ENCODE results near the gene ERC1.

ERC1 gene

GRCh38 chr12:1058423-1058822, 67.4 kb downstream of the ERC1 start:
- Histone ChIP-seq H3K9me3 (ENCODE audit: control insufficient read depth, low read depth, low read length) (peaks cover 14% of the 10 kb centered on the region), H3K27ac (ENCODE audit: low read length) (no peak overlapping the region), H3K9ac (ENCODE audit: low read length) (no peak overlapping the region), H3K27me3 (ENCODE audit: control insufficient read depth, insufficient read depth, low read length) (no peaks in the 10 kb centered on the region), H3K4me1 (ENCODE audit: control insufficient read depth, low read depth, low read length) (peaks cover 35% of the 10 kb centered on the region), H3K36me3 (ENCODE audit: control insufficient read depth, low read depth, low read length) (no peaks in the 10 kb centered on the region), H3K4me3 (ENCODE audit: low read length) (no peak overlapping the region)

GRCh38 chr12:1059162-1059561, 68.1 kb downstream of the ERC1 start:
- Histone ChIP-seq H3K4me3 (ENCODE audit: low read length) (no peak overlapping the region), H3K27ac (ENCODE audit: low read length) (no peak overlapping the region), H3K9ac (ENCODE audit: low read length) (no peak overlapping the region), H3K27me3 (ENCODE audit: control insufficient read depth, insufficient read depth, low read length) (no peaks in the 10 kb centered on the region), H3K9me3 (ENCODE audit: control insufficient read depth, low read depth, low read length) (peaks cover 14% of the 10 kb centered on the region), H3K4me1 (ENCODE audit: control insufficient read depth, low read depth, low read length) (peaks cover 27% of the 10 kb centered on the region), H3K36me3 (ENCODE audit: control insufficient read depth, low read depth, low read length) (no peaks in the 10 kb centered on the region)

GRCh38 chr12:1063852-1064251, 72.8 kb downstream of the ERC1 start:
- H3K27ac ChIP-seq (ENCODE audit: low read length) = no peak overlapping the region

GRCh38 chr12:1064317-1064716, 73.3 kb downstream of the ERC1 start:
- Histone ChIP-seq H3K36me3 (ENCODE audit: control insufficient read depth, low read depth, low read length) (no peaks in the 10 kb centered on the region), H3K9ac (ENCODE audit: low read length) (no peak overlapping the region), H3K27me3 (ENCODE audit: control insufficient read depth, insufficient read depth, low read length) (no peaks in the 10 kb centered on the region), H3K27ac (ENCODE audit: low read length) (no peak overlapping the region), H3K4me1 (ENCODE audit: control insufficient read depth, low read depth, low read length) (no peaks in the 10 kb centered on the region), H3K9me3 (ENCODE audit: control insufficient read depth, low read depth, low read length) (peaks cover 3% of the 10 kb centered on the region), H3K4me3 (ENCODE audit: low read length) (no peak overlapping the region)

More at GRCh38 chr12:1063852-1064251, 72.8 kb downstream of the ERC1 start:
- no peaks in the 10 kb centered on the region for H3K36me3 ChIP-seq (ENCODE audit: control insufficient read depth, low read depth, low read length)
- H3K9me3 ChIP-seq (ENCODE audit: control insufficient read depth, low read depth, low read length) = peaks cover 6% of the 10 kb centered on the region
- H3K9ac ChIP-seq (ENCODE audit: low read length) = no peak overlapping the region
- no peaks in the 10 kb centered on the region for H3K27me3 ChIP-seq (ENCODE audit: control insufficient read depth, insufficient read depth, low read length)
- H3K4me1 ChIP-seq (ENCODE audit: control insufficient read depth, low read depth, low read length) = no peaks in the 10 kb centered on the region
- H3K4me3 ChIP-seq (ENCODE audit: low read length) = no peak overlapping the region

GRCh38 chr12:1065629-1066028, 74.6 kb downstream of the ERC1 start:
- no peaks in the 10 kb centered on the region for H3K36me3 ChIP-seq (ENCODE audit: control insufficient read depth, low read depth, low read length)
- no peaks in the 10 kb centered on the region for H3K4me1 ChIP-seq (ENCODE audit: control insufficient read depth, low read depth, low read length)
- no peak overlapping the region for H3K4me3 ChIP-seq (ENCODE audit: low read length)
- no peak overlapping the region for H3K27ac ChIP-seq (ENCODE audit: low read length)
- no peaks in the 10 kb centered on the region for H3K27me3 ChIP-seq (ENCODE audit: control insufficient read depth, insufficient read depth, low read length)
- no peak overlapping the region for H3K9ac ChIP-seq (ENCODE audit: low read length)
- H3K9me3 ChIP-seq (ENCODE audit: control insufficient read depth, low read depth, low read length) = no peaks in the 10 kb centered on the region

GRCh38 chr12:1069846-1070245, 78.8 kb downstream of the ERC1 start:
- H3K9ac ChIP-seq (ENCODE audit: low read length) = no peak overlapping the region
- no peak overlapping the region for H3K27ac ChIP-seq (ENCODE audit: low read length)
- no peaks in the 10 kb centered on the region for H3K27me3 ChIP-seq (ENCODE audit: control insufficient read depth, insufficient read depth, low read length)
- no peaks in the 10 kb centered on the region for H3K36me3 ChIP-seq (ENCODE audit: control insufficient read depth, low read depth, low read length)
- H3K9me3 ChIP-seq (ENCODE audit: control insufficient read depth, low read depth, low read length) = no peaks in the 10 kb centered on the region
- no peak overlapping the region for H3K4me3 ChIP-seq (ENCODE audit: low read length)
- no peaks in the 10 kb centered on the region for H3K4me1 ChIP-seq (ENCODE audit: control insufficient read depth, low read depth, low read length)

GRCh38 chr12:1071182-1071581, 80.2 kb downstream of the ERC1 start:
- Histone ChIP-seq H3K27me3 (ENCODE audit: control insufficient read depth, insufficient read depth, low read length) (no peaks in the 10 kb centered on the region), H3K36me3 (ENCODE audit: control insufficient read depth, low read depth, low read length) (no peaks in the 10 kb centered on the region), H3K4me1 (ENCODE audit: control insufficient read depth, low read depth, low read length) (no peaks in the 10 kb centered on the region), H3K4me3 (ENCODE audit: low read length) (no peak overlapping the region), H3K9me3 (ENCODE audit: control insufficient read depth, low read depth, low read length) (no peaks in the 10 kb centered on the region), H3K9ac (ENCODE audit: low read length) (no peak overlapping the region), H3K27ac (ENCODE audit: low read length) (no peak overlapping the region)

- Histone ChIP-seq H3K27me3 (ENCODE audit: control insufficient read depth, insufficient read depth, low read length) (no peaks in the 10 kb centered on the region), H3K27ac (ENCODE audit: low read length) (no peak overlapping the region), H3K9ac (ENCODE audit: low read length) (no peak overlapping the region), H3K4me1 (ENCODE audit: control insufficient read depth, low read depth, low read length) (no peaks in the 10 kb centered on the region), H3K36me3 (ENCODE audit: control insufficient read depth, low read depth, low read length) (no peaks in the 10 kb centered on the region), H3K9me3 (ENCODE audit: control insufficient read depth, low read depth, low read length) (no peaks in the 10 kb centered on the region), H3K4me3 (ENCODE audit: low read length) (no peak overlapping the region)
Observed at GRCh38 chr12:1073652-1074051, 82.6 kb downstream of the ERC1 start.

GRCh38 chr12:1077036-1077803, 86.2 kb downstream of the ERC1 start:
- H3K4me3 ChIP-seq (ENCODE audit: low read length) = no peak overlapping the region
- no peak overlapping the region for H3K9ac ChIP-seq (ENCODE audit: low read length)
- H3K27ac ChIP-seq (ENCODE audit: low read length) = no peak overlapping the region
- H3K9me3 ChIP-seq (ENCODE audit: control insufficient read depth, low read depth, low read length) = no peaks in the 10 kb centered on the region
- H3K4me1 ChIP-seq (ENCODE audit: control insufficient read depth, low read depth, low read length) = no peaks in the 10 kb centered on the region
- no peaks in the 10 kb centered on the region for H3K27me3 ChIP-seq (ENCODE audit: control insufficient read depth, insufficient read depth, low read length)
- no peaks in the 10 kb centered on the region for H3K36me3 ChIP-seq (ENCODE audit: control insufficient read depth, low read depth, low read length)

GRCh38 chr12:1078002-1078401, 87.0 kb downstream of the ERC1 start:
- Histone ChIP-seq H3K27ac (ENCODE audit: low read length) (no peak overlapping the region), H3K4me3 (ENCODE audit: low read length) (no peak overlapping the region), H3K9me3 (ENCODE audit: control insufficient read depth, low read depth, low read length) (no peaks in the 10 kb centered on the region), H3K27me3 (ENCODE audit: control insufficient read depth, insufficient read depth, low read length) (no peaks in the 10 kb centered on the region), H3K9ac (ENCODE audit: low read length) (no peak overlapping the region), H3K36me3 (ENCODE audit: control insufficient read depth, low read depth, low read length) (no peaks in the 10 kb centered on the region), H3K4me1 (ENCODE audit: control insufficient read depth, low read depth, low read length) (no peaks in the 10 kb centered on the region)

GRCh38 chr12:1080520-1081223, 89.6 kb downstream of the ERC1 start:
- H3K4me1 ChIP-seq (ENCODE audit: control insufficient read depth, low read depth, low read length) = peaks cover 7% of the 10 kb centered on the region
- H3K9me3 ChIP-seq (ENCODE audit: control insufficient read depth, low read depth, low read length) = no peaks in the 10 kb centered on the region
- H3K27me3 ChIP-seq (ENCODE audit: control insufficient read depth, insufficient read depth, low read length) = no peaks in the 10 kb centered on the region
- H3K9ac ChIP-seq (ENCODE audit: low read length) = no peak overlapping the region
- no peaks in the 10 kb centered on the region for H3K36me3 ChIP-seq (ENCODE audit: control insufficient read depth, low read depth, low read length)
- H3K27ac ChIP-seq (ENCODE audit: low read length) = no peak overlapping the region
- H3K4me3 ChIP-seq (ENCODE audit: low read length) = no peak overlapping the region

All from iPS-18a (cell line).